ENCODE results near the gene HIBCH. TPM values are rescaled to one million over a fixed set of nuclear protein-coding genes. Genes with fewer than 3 reads are reported as not detected.
A peak's percentile ranks its signal among the peaks of the same experiment; 100 is the strongest.

HIBCH gene
- total RNA-seq, 1 donor from 2014 or later = 4.7 TPM

- Histone ChIP-seq H3K27me3 (ENCODE audit: control insufficient read depth, insufficient read depth, low read length) (no peaks in the 10 kb centered on the region), H3K36me3 (ENCODE audit: control insufficient read depth, insufficient read depth, low read length) (peaks cover 2% of the 10 kb centered on the region), H3K4me3 (ENCODE audit: low read depth, low read length) (peak overlapping the region; percentile 78)
- FAIRE-seq (no peak), DNase-seq (ENCODE audit: low read depth) (no peak)
- TF ChIP-seq CTCF (IDR thresholded peaks at IDR 0.05; ENCODE audit: insufficient read depth, low read length, severe bottlenecking) = peak; percentile 45
Measured at GRCh38 chr2:190344276-190344827, 24.7 kb upstream of the HIBCH start.

- FAIRE-seq (no peak), DNase-seq (ENCODE audit: low read depth) (no peak)
- TF ChIP-seq CTCF (IDR thresholded peaks at IDR 0.05; ENCODE audit: insufficient read depth, low read length, severe bottlenecking) = no peak
- Histone ChIP-seq H3K27me3 (ENCODE audit: control insufficient read depth, insufficient read depth, low read length) (no peaks in the 10 kb centered on the region), H3K4me3 (ENCODE audit: low read depth, low read length) (peak within 1 kb of the TSS; percentile 78), H3K36me3 (ENCODE audit: control insufficient read depth, insufficient read depth, low read length) (peaks cover 2% of the 10 kb centered on the region)
Measured at GRCh38 chr2:190343536-190344275, 24.1 kb upstream of the HIBCH start, which contains the start of gene INPP1. Gene INPP1 (plus strand): TSS chr2:190343589. CDS start chr2:190360103, 16,514 bp downstream.

- H3K36me3 ChIP-seq (ENCODE audit: control insufficient read depth, insufficient read depth, low read length) = peaks cover 2% of the 10 kb centered on the region
- H3K4me3 ChIP-seq (ENCODE audit: low read depth, low read length) = peak overlapping the region; percentile 78
- no peaks in the 10 kb centered on the region for H3K27me3 ChIP-seq (ENCODE audit: control insufficient read depth, insufficient read depth, low read length)
- DNase-seq (ENCODE audit: low read depth) (no peak), FAIRE-seq (no peak)
- no peak for TF ChIP-seq CTCF (IDR thresholded peaks at IDR 0.05; ENCODE audit: insufficient read depth, low read length, severe bottlenecking)
Measured at GRCh38 chr2:190343089-190343535, 23.5 kb upstream of the HIBCH start.

- DNase-seq (ENCODE audit: low read depth) (no peak), FAIRE-seq (no peak)
- no peak overlapping the region for H3K4me3 ChIP-seq (ENCODE audit: low read depth, low read length)
- H3K27me3 ChIP-seq (ENCODE audit: control insufficient read depth, insufficient read depth, low read length) = no peaks in the 10 kb centered on the region
- H3K36me3 ChIP-seq (ENCODE audit: control insufficient read depth, insufficient read depth, low read length) = peaks cover 2% of the 10 kb centered on the region
- TF ChIP-seq CTCF (IDR thresholded peaks at IDR 0.05; ENCODE audit: insufficient read depth, low read length, severe bottlenecking) = no peak
Measured at GRCh38 chr2:190342611-190343010, 23.0 kb upstream of the HIBCH start.

GRCh38 chr2:190340369-190340768, 20.7 kb upstream of the HIBCH start:
- H3K27me3 ChIP-seq (ENCODE audit: control insufficient read depth, insufficient read depth, low read length) = no peaks in the 10 kb centered on the region
- no peak for TF ChIP-seq CTCF (IDR thresholded peaks at IDR 0.05; ENCODE audit: insufficient read depth, low read length, severe bottlenecking)
- no peak overlapping the region for H3K4me3 ChIP-seq (ENCODE audit: low read depth, low read length)
- no peaks in the 10 kb centered on the region for H3K36me3 ChIP-seq (ENCODE audit: control insufficient read depth, insufficient read depth, low read length)
- FAIRE-seq = no peak
- peak; percentile 53 for DNase-seq (ENCODE audit: low read depth)
